Parathyroid adenoma (tissue), 2 donors: ENCODE data around the gene MAP2K1.
A peak's percentile ranks its signal among the peaks of the same experiment; 100 is the strongest.

Experiments
- H2AFZ ChIP-seq: fragments of 300-600 bp; sonication (generic); one replicate; pipeline ENCODE4 v1.7.0; 2017; ENCODE audit warnings: antibody characterized with exemption, mild to moderate bottlenecking
- H3K27ac ChIP-seq: fragments of 300-600 bp; sonication (generic); one replicate; pipeline ENCODE4 v1.7.0; 2017
- H3K27me3 ChIP-seq: fragments of 300-600 bp; sonication (generic); one replicate; pipeline ENCODE4 v1.7.0; 2017; ENCODE audit warnings: low read length; ENCODE audit not compliant: control insufficient read depth, insufficient read depth
- H3K36me3 ChIP-seq: fragments of 300-600 bp; sonication (generic); one replicate; pipeline ENCODE4 v1.7.0; 2017; ENCODE audit warnings: low read length; ENCODE audit not compliant: control insufficient read depth, insufficient read depth
- H3K4me1 ChIP-seq: fragments of 300-600 bp; sonication (generic); one replicate; pipeline ENCODE4 v1.7.0; 2017; ENCODE audit warnings: control low read depth
- H3K4me2 ChIP-seq: fragments of 300-600 bp; sonication (generic); one replicate; pipeline ENCODE4 v1.7.0; 2017; ENCODE audit warnings: low read length
- H3K4me3 ChIP-seq: fragments of 300-600 bp; sonication (generic); one replicate; pipeline ENCODE4 v1.7.0; 2017; ENCODE audit warnings: low read depth, low read length
- H3K79me2 ChIP-seq: fragments of 300-600 bp; sonication (generic); one replicate; pipeline ENCODE4 v1.7.0; 2017; ENCODE audit warnings: control low read depth
- H3K9ac ChIP-seq: fragments of 300-600 bp; sonication (generic); one replicate; pipeline ENCODE4 v1.7.0; 2017; ENCODE audit warnings: mild to moderate bottlenecking
- H3K9me3 ChIP-seq: fragments of 300-600 bp; sonication (generic); one replicate; pipeline ENCODE4 v1.7.0; 2017; ENCODE audit warnings: low read length; ENCODE audit not compliant: control insufficient read depth
- TF ChIP-seq, protein P1 (sequence below): fragments of 300-600 bp; sonication (generic); IDR thresholded peaks from one replicate; pipeline ENCODE4 v1.7.0; 2017; ENCODE audit warnings: antibody characterized with exemption, mild to moderate bottlenecking
- donor health status: primary hyperparathyroidism.

MAP2K1 gene

DNA sequence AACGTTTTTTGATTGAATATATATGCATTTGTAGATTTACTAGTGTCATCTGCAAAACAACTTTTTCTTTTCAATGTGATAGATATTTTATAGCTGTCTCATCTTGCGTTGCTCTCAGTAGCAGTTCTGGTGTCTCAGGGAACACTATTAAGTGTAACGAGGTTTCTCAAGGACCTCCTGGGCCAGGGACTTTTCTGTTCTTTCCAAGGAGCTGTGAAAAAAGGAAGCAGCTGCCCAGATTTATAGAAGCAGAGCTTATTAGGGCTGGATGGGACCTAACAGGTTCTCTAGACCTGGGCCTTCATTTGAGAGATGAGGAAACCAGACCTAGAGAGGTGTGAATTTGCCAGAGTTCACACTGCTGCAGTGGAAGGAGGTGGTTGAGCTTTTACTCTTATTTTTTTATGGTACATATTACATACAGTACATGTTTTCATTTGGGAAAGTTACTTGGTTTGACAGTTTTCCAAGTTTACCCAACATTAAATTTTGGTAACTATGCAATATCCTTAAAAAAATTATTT is 16.1 kb downstream of the MAP2K1 start:
- Histone ChIP-seq H3K4me1 (no peaks in the 10 kb centered on the region), H3K4me3 (no peak overlapping the region), H3K9me3 (no peaks in the 10 kb centered on the region), H3K79me2 (peaks cover 12% of the 10 kb centered on the region), H3K27ac (no peak overlapping the region), H3K27me3 (no peaks in the 10 kb centered on the region), H3K36me3 (no peaks in the 10 kb centered on the region), H3K4me2 (no peak overlapping the region), H2AFZ (no peak overlapping the region), H3K9ac (no peak overlapping the region)
- TF ChIP-seq, protein P1, sequence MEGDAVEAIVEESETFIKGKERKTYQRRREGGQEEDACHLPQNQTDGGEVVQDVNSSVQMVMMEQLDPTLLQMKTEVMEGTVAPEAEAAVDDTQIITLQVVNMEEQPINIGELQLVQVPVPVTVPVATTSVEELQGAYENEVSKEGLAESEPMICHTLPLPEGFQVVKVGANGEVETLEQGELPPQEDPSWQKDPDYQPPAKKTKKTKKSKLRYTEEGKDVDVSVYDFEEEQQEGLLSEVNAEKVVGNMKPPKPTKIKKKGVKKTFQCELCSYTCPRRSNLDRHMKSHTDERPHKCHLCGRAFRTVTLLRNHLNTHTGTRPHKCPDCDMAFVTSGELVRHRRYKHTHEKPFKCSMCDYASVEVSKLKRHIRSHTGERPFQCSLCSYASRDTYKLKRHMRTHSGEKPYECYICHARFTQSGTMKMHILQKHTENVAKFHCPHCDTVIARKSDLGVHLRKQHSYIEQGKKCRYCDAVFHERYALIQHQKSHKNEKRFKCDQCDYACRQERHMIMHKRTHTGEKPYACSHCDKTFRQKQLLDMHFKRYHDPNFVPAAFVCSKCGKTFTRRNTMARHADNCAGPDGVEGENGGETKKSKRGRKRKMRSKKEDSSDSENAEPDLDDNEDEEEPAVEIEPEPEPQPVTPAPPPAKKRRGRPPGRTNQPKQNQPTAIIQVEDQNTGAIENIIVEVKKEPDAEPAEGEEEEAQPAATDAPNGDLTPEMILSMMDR = no peak

GRCh38 chr15:66403323-66403722 is 16.6 kb downstream of the MAP2K1 start:
- Histone ChIP-seq H3K27me3 (no peaks in the 10 kb centered on the region), H3K36me3 (no peaks in the 10 kb centered on the region), H3K79me2 (peaks cover 9% of the 10 kb centered on the region), H2AFZ (no peak overlapping the region), H3K27ac (no peak overlapping the region), H3K9ac (no peak overlapping the region), H3K4me1 (no peaks in the 10 kb centered on the region), H3K9me3 (no peaks in the 10 kb centered on the region), H3K4me2 (no peak overlapping the region), H3K4me3 (no peak overlapping the region)
- TF ChIP-seq, protein P1 = no peak

- H3K4me1 ChIP-seq = no peaks in the 10 kb centered on the region
- no peak overlapping the region for H3K4me3 ChIP-seq
- TF ChIP-seq, protein P1 = no peak
- H3K36me3 ChIP-seq = no peaks in the 10 kb centered on the region
- no peak overlapping the region for H3K4me2 ChIP-seq
- H3K27ac ChIP-seq = peak overlapping the region; percentile 11
- H3K79me2 ChIP-seq = peaks cover 9% of the 10 kb centered on the region
- H3K9ac ChIP-seq = no peak overlapping the region
- H3K9me3 ChIP-seq = no peaks in the 10 kb centered on the region
- H3K27me3 ChIP-seq = no peaks in the 10 kb centered on the region
- no peak overlapping the region for H2AFZ ChIP-seq
Observed at GRCh38 chr15:66404122-66404521, 17.4 kb downstream of the MAP2K1 start.

- TF ChIP-seq, protein P1 = no peak
- Histone ChIP-seq H3K27ac (peak overlapping the region; percentile 11), H3K4me3 (no peak overlapping the region), H3K9me3 (no peaks in the 10 kb centered on the region), H3K36me3 (no peaks in the 10 kb centered on the region), H3K79me2 (peaks cover 9% of the 10 kb centered on the region), H3K9ac (no peak overlapping the region), H3K4me2 (no peak overlapping the region), H3K4me1 (no peaks in the 10 kb centered on the region), H3K27me3 (no peaks in the 10 kb centered on the region), H2AFZ (no peak overlapping the region)
Observed at GRCh38 chr15:66404532-66404931, 17.8 kb downstream of the MAP2K1 start.

GRCh38 chr15:66405007-66405406 is 18.3 kb downstream of the MAP2K1 start:
- Histone ChIP-seq H3K79me2 (peaks cover 9% of the 10 kb centered on the region), H3K4me1 (no peaks in the 10 kb centered on the region), H3K9me3 (no peaks in the 10 kb centered on the region), H2AFZ (no peak overlapping the region), H3K27me3 (no peaks in the 10 kb centered on the region), H3K4me3 (no peak overlapping the region), H3K27ac (no peak overlapping the region), H3K4me2 (no peak overlapping the region), H3K36me3 (no peaks in the 10 kb centered on the region), H3K9ac (no peak overlapping the region)
- TF ChIP-seq, protein P1 = no peak
